Erythroblast (primary cell): Measurements from ENCODE around the gene IFI30.

Experiments
- GATA1 ChIP-seq: IDR thresholded peaks from 2 replicates; pipeline ENCODE4 v1.6.1; 2011; ENCODE audit warnings: low read depth, mild to moderate bottlenecking, control low read depth, low read length, moderate library complexity
- POLR2A ChIP-seq: IDR thresholded peaks from 2 replicates; pipeline ENCODE4 v1.6.1; 2011; ENCODE audit warnings: mild to moderate bottlenecking, low read length

DNA sequence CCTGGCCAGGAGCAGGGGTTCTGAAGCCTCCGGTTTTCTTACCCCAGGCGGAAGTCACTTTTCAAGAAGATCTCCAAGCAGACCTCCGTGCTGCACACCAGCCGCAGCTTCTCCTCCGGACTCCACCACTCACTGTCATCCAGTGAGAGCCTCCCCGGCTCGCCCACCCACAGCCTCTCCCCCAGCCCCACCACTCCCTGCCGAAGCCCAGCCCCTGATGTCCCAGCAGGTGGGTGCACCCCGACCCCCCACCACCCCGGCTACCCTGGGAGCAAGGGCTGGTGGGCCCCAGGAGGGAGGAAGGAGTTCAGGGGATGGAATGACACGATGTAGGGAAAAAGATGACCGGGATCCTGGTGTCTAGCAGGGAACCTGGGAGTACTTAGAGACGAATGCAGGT is 26.2 kb upstream of the IFI30 start:
- no peak for TF ChIP-seq POLR2A
- no peak for TF ChIP-seq GATA1
